ENCODE data around the gene USP27X. TPM values are rescaled to one million over a fixed set of nuclear protein-coding genes. Genes with fewer than 3 reads are reported as not detected.

USP27X gene
- total RNA-seq = 2.1 TPM

DNA sequence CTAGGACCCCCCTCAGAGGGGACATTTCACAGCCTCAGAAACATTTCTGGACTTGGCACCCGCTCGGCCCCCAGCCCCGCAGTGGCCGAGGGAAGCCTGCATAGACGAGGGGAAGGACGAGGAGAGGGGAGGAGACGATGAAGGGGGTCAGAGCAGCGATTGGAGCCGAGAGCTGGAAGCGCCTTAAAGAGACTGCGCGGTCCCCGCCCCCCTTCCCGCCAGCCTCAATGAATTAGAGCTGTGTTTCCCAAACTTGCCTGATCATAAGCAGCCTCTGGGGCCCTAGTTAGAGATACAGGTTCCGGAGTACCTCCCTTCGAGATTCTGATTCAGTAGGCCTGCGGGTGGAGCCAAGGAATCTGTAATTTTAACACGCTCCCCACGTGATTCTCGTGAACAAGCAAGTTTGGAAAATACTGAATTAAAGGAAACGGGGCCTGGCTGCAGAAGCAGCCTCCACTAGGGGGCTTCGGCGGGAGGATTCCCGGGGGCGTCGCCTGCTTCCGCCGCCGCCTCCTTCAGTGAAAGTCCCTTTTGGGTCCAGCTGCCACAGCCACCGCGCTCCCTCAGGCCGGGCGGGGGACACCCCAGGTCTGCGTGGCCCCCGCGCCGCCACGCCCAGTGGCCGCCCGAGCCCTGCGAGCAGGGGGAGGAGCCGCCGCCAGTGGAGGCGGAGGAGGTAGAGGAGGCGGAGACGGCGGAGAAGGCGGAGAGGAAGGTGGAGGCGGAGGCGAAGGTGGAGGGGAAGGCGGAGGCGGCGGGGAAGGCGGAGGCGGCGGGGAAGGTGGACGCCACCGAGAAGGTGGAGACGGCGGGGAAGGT lies at the start of gene USP27X:
USP27X (plus strand) TSS at position 651 of the 822 bp plus-strand sequence. CDS start 824 bp downstream, outside the sequence.
- Histone ChIP-seq H3K4me1 (ENCODE audit: control insufficient read depth in 3 of 3, insufficient read depth in 3 of 3, low read length in 3 of 3) (peaks cover 9 to 21% (median 11%) of the 10 kb centered on the region in 3 donors), H3K9me3 (ENCODE audit: control insufficient read depth in 3 of 3, low read length in 3 of 3) (no peaks in the 10 kb centered on the region), H3K4me3 (ENCODE audit: low read length in 3 of 3) (peak within 1 kb of the TSS; percentile 65 to 70 (median 68)), H3K27me3 (ENCODE audit: control insufficient read depth in 3 of 3, insufficient read depth in 3 of 3, low read length in 3 of 3) (no peaks in the 10 kb centered on the region), H3K27ac (ENCODE audit: low read depth, low read length) (peak within 1 kb of the TSS; percentile 56), H3K36me3 (ENCODE audit: control insufficient read depth in 3 of 3, insufficient read depth in 3 of 3, low read length in 3 of 3) (no peaks in the 10 kb centered on the region), H3K9ac (ENCODE audit: low read depth in 1 of 3, low read length in 3 of 3) (peak within 1 kb of the TSS; percentile 57 to 75 (median 58))

DNA sequence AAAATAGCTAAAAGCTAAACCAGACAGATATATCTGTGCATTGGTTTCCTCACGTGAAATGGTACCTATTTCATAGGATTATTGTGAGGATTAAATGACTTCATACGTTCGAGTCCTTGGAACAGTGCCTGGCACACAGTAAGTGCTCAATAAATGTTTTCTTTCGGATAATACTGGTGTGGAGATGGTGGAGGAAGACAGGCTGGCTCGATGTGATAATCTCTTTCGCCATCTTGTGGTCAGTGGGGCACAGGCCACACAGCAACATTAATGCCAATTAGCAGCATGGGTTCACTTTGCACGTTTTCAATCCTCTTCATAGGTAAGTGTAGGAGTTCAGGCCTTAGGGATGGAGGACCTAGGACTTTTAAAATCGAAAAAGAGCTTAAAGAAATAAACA lies 40.9 kb upstream of the USP27X start:
- Histone ChIP-seq H3K27ac (ENCODE audit: low read depth, low read length) (no peak overlapping the region), H3K36me3 (ENCODE audit: control insufficient read depth in 3 of 3, insufficient read depth in 3 of 3, low read length in 3 of 3) (no peaks in the 10 kb centered on the region), H3K9ac (ENCODE audit: low read depth in 1 of 3, low read length in 3 of 3) (no peak overlapping the region), H3K4me3 (ENCODE audit: low read length in 3 of 3) (no peak overlapping the region), H3K4me1 (ENCODE audit: control insufficient read depth in 3 of 3, insufficient read depth in 3 of 3, low read length in 3 of 3) (no peaks in the 10 kb centered on the region), H3K9me3 (ENCODE audit: control insufficient read depth in 3 of 3, low read length in 3 of 3) (no peaks in the 10 kb centered on the region), H3K27me3 (ENCODE audit: control insufficient read depth in 3 of 3, insufficient read depth in 3 of 3, low read length in 3 of 3) (peaks cover 0 to 4% (median 0%) of the 10 kb centered on the region in 3 donors)

DNA sequence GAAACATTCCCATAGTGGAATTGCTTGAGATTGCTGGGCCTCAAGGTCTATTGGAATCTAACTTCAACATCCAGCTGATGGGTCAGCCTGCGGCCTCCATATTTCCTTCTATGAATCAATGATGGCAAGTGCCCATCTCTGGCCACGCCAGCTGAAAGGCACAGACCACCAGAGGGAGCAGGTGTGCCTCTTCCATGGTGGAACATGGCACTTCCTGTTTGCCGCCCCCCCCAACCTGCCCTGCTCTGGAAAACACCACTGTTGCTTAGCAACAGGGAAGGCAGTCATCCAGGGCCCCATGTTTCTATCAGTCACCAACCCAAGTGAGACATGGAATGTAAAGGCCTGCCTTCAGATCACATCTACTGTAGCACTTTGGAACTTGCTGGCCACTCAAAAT lies 38.6 kb upstream of the USP27X start:
- no peak overlapping the region for H3K27ac ChIP-seq (ENCODE audit: low read depth, low read length)
- H3K36me3 ChIP-seq (ENCODE audit: control insufficient read depth in 3 of 3, insufficient read depth in 3 of 3, low read length in 3 of 3) = no peaks in the 10 kb centered on the region
- H3K4me3 ChIP-seq (ENCODE audit: low read length in 3 of 3) = no peak overlapping the region
- H3K9me3 ChIP-seq (ENCODE audit: control insufficient read depth in 3 of 3, low read length in 3 of 3) = no peaks in the 10 kb centered on the region
- peaks cover 0 to 4% (median 0%) of the 10 kb centered on the region in 3 donors for H3K27me3 ChIP-seq (ENCODE audit: control insufficient read depth in 3 of 3, insufficient read depth in 3 of 3, low read length in 3 of 3)
- no peak overlapping the region for H3K9ac ChIP-seq (ENCODE audit: low read depth in 1 of 3, low read length in 3 of 3)
- no peaks in the 10 kb centered on the region for H3K4me1 ChIP-seq (ENCODE audit: control insufficient read depth in 3 of 3, insufficient read depth in 3 of 3, low read length in 3 of 3)

GRCh38 chrX:49842621-49843020 lies 36.7 kb upstream of the USP27X start:
- Histone ChIP-seq H3K27me3 (ENCODE audit: control insufficient read depth in 3 of 3, insufficient read depth in 3 of 3, low read length in 3 of 3) (peaks cover 0 to 2% (median 0%) of the 10 kb centered on the region in 3 donors), H3K9me3 (ENCODE audit: control insufficient read depth in 3 of 3, low read length in 3 of 3) (no peaks in the 10 kb centered on the region), H3K36me3 (ENCODE audit: control insufficient read depth in 3 of 3, insufficient read depth in 3 of 3, low read length in 3 of 3) (no peaks in the 10 kb centered on the region), H3K4me1 (ENCODE audit: control insufficient read depth in 3 of 3, insufficient read depth in 3 of 3, low read length in 3 of 3) (no peaks in the 10 kb centered on the region), H3K4me3 (ENCODE audit: low read length in 3 of 3) (no peak overlapping the region), H3K9ac (ENCODE audit: low read depth in 1 of 3, low read length in 3 of 3) (no peak overlapping the region), H3K27ac (ENCODE audit: low read depth, low read length) (no peak overlapping the region)

GRCh38 chrX:49844611-49845010 lies 34.7 kb upstream of the USP27X start:
- peaks cover 0 to 3% (median 0%) of the 10 kb centered on the region in 3 donors for H3K27me3 ChIP-seq (ENCODE audit: control insufficient read depth in 3 of 3, insufficient read depth in 3 of 3, low read length in 3 of 3)
- no peaks in the 10 kb centered on the region for H3K9me3 ChIP-seq (ENCODE audit: control insufficient read depth in 3 of 3, low read length in 3 of 3)
- no peak overlapping the region for H3K27ac ChIP-seq (ENCODE audit: low read depth, low read length)
- H3K9ac ChIP-seq (ENCODE audit: low read depth in 1 of 3, low read length in 3 of 3) = no peak overlapping the region
- no peak overlapping the region for H3K4me3 ChIP-seq (ENCODE audit: low read length in 3 of 3)
- H3K36me3 ChIP-seq (ENCODE audit: control insufficient read depth in 3 of 3, insufficient read depth in 3 of 3, low read length in 3 of 3) = no peaks in the 10 kb centered on the region
- H3K4me1 ChIP-seq (ENCODE audit: control insufficient read depth in 3 of 3, insufficient read depth in 3 of 3, low read length in 3 of 3) = no peaks in the 10 kb centered on the region

- H3K27ac ChIP-seq (ENCODE audit: low read depth, low read length) = no peak overlapping the region
- no peak overlapping the region for H3K9ac ChIP-seq (ENCODE audit: low read depth in 1 of 3, low read length in 3 of 3)
- H3K27me3 ChIP-seq (ENCODE audit: control insufficient read depth in 3 of 3, insufficient read depth in 3 of 3, low read length in 3 of 3) = peaks cover 0 to 3% (median 0%) of the 10 kb centered on the region in 3 donors
- H3K4me3 ChIP-seq (ENCODE audit: low read length in 3 of 3) = no peak overlapping the region
- no peaks in the 10 kb centered on the region for H3K36me3 ChIP-seq (ENCODE audit: control insufficient read depth in 3 of 3, insufficient read depth in 3 of 3, low read length in 3 of 3)
- no peaks in the 10 kb centered on the region for H3K9me3 ChIP-seq (ENCODE audit: control insufficient read depth in 3 of 3, low read length in 3 of 3)
- no peaks in the 10 kb centered on the region for H3K4me1 ChIP-seq (ENCODE audit: control insufficient read depth in 3 of 3, insufficient read depth in 3 of 3, low read length in 3 of 3)
These were observed 33.4 kb upstream of the USP27X start for GRCh38 chrX:49845701-49846403.

DNA sequence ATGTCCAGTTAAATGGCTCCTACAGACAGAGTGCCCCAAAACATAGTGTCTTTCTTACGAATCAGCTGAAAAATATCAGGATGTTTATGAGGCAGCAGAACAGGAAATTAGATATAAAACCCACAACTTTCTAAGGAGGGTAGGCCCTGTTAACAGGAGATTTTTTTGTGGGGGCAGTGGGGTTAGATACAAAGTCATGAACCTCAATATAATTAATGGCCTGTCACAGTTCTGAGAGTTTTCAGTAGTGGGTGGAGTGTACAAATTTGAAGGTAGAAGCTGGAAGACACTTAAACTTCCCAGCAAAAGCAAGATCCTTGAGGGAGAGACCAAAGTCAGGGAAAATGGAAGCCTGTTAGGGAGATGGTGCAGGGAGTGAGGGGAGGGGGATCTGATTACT lies 32.8 kb upstream of the USP27X start:
- H3K9ac ChIP-seq (ENCODE audit: low read depth in 1 of 3, low read length in 3 of 3) = no peak overlapping the region
- H3K27ac ChIP-seq (ENCODE audit: low read depth, low read length) = no peak overlapping the region
- H3K4me1 ChIP-seq (ENCODE audit: control insufficient read depth in 3 of 3, insufficient read depth in 3 of 3, low read length in 3 of 3) = no peaks in the 10 kb centered on the region
- no peaks in the 10 kb centered on the region for H3K36me3 ChIP-seq (ENCODE audit: control insufficient read depth in 3 of 3, insufficient read depth in 3 of 3, low read length in 3 of 3)
- no peaks in the 10 kb centered on the region for H3K9me3 ChIP-seq (ENCODE audit: control insufficient read depth in 3 of 3, low read length in 3 of 3)
- H3K27me3 ChIP-seq (ENCODE audit: control insufficient read depth in 3 of 3, insufficient read depth in 3 of 3, low read length in 3 of 3) = peaks cover 0 to 3% (median 0%) of the 10 kb centered on the region in 3 donors
- H3K4me3 ChIP-seq (ENCODE audit: low read length in 3 of 3) = no peak overlapping the region

DNA sequence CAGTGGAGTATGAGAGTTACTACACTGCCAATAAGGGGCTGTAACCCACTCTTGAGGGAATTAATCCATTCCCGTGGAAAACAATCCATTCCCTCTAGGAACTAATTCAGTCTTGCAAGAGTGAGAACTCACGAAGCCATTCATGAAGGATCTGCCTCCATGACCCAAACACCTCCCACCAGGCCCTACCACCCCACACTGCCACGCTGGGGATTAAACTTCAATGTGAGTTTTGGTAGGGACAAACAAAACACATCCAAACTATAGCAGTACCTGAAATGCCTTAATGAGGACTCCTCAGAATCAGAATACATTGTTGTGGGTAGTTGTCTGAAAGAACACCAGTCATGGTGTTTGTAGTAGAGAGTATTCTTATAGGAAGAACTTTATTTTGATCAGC lies 31.0 kb upstream of the USP27X start:
- Histone ChIP-seq H3K4me1 (ENCODE audit: control insufficient read depth in 3 of 3, insufficient read depth in 3 of 3, low read length in 3 of 3) (no peaks in the 10 kb centered on the region), H3K27ac (ENCODE audit: low read depth, low read length) (no peak overlapping the region), H3K27me3 (ENCODE audit: control insufficient read depth in 3 of 3, insufficient read depth in 3 of 3, low read length in 3 of 3) (peaks cover 0 to 3% (median 0%) of the 10 kb centered on the region in 3 donors), H3K36me3 (ENCODE audit: control insufficient read depth in 3 of 3, insufficient read depth in 3 of 3, low read length in 3 of 3) (no peaks in the 10 kb centered on the region), H3K9me3 (ENCODE audit: control insufficient read depth in 3 of 3, low read length in 3 of 3) (no peaks in the 10 kb centered on the region), H3K4me3 (ENCODE audit: low read length in 3 of 3) (no peak overlapping the region), H3K9ac (ENCODE audit: low read depth in 1 of 3, low read length in 3 of 3) (no peak overlapping the region)

GRCh38 chrX:49850028-49850427 lies 29.3 kb upstream of the USP27X start:
- Histone ChIP-seq H3K9ac (ENCODE audit: low read depth in 1 of 3, low read length in 3 of 3) (no peak overlapping the region), H3K4me3 (ENCODE audit: low read length in 3 of 3) (no peak overlapping the region), H3K4me1 (ENCODE audit: control insufficient read depth in 3 of 3, insufficient read depth in 3 of 3, low read length in 3 of 3) (no peaks in the 10 kb centered on the region), H3K36me3 (ENCODE audit: control insufficient read depth in 3 of 3, insufficient read depth in 3 of 3, low read length in 3 of 3) (no peaks in the 10 kb centered on the region), H3K27ac (ENCODE audit: low read depth, low read length) (no peak overlapping the region), H3K9me3 (ENCODE audit: control insufficient read depth in 3 of 3, low read length in 3 of 3) (no peaks in the 10 kb centered on the region), H3K27me3 (ENCODE audit: control insufficient read depth in 3 of 3, insufficient read depth in 3 of 3, low read length in 3 of 3) (peaks cover 0 to 3% (median 0%) of the 10 kb centered on the region in 3 donors)

GRCh38 chrX:49853661-49854060 lies 25.6 kb upstream of the USP27X start:
- Histone ChIP-seq H3K27ac (ENCODE audit: low read depth, low read length) (no peak overlapping the region), H3K9me3 (ENCODE audit: control insufficient read depth in 3 of 3, low read length in 3 of 3) (no peaks in the 10 kb centered on the region), H3K4me1 (ENCODE audit: control insufficient read depth in 3 of 3, insufficient read depth in 3 of 3, low read length in 3 of 3) (no peaks in the 10 kb centered on the region), H3K27me3 (ENCODE audit: control insufficient read depth in 3 of 3, insufficient read depth in 3 of 3, low read length in 3 of 3) (no peaks in the 10 kb centered on the region), H3K36me3 (ENCODE audit: control insufficient read depth in 3 of 3, insufficient read depth in 3 of 3, low read length in 3 of 3) (no peaks in the 10 kb centered on the region), H3K9ac (ENCODE audit: low read depth in 1 of 3, low read length in 3 of 3) (no peak overlapping the region), H3K4me3 (ENCODE audit: low read length in 3 of 3) (no peak overlapping the region)
